Measurements from ENCODE around the gene PCLO.

- TF ChIP-seq GATA2 (IDR thresholded peaks at IDR 0.05; ENCODE audit: low read depth, low read length), result no peak
- TF ChIP-seq GATA3 (IDR thresholded peaks at IDR 0.05; ENCODE audit: low read depth, low read length), result peak; percentile 17; the same call in 1 of the 2 replicates
Observed at GRCh38 chr7:82810558-82811259, 352.0 kb downstream of the PCLO start.

Data from SH-SY5Y (cell line).